ENCODE data around the gene IGF1R.
"Not testable (repeated sequence)": the region's sequence is repeated elsewhere in the genome, so short reads cannot be mapped to it uniquely, and the experiment has no call there.

Gene IGF1R

DNA sequence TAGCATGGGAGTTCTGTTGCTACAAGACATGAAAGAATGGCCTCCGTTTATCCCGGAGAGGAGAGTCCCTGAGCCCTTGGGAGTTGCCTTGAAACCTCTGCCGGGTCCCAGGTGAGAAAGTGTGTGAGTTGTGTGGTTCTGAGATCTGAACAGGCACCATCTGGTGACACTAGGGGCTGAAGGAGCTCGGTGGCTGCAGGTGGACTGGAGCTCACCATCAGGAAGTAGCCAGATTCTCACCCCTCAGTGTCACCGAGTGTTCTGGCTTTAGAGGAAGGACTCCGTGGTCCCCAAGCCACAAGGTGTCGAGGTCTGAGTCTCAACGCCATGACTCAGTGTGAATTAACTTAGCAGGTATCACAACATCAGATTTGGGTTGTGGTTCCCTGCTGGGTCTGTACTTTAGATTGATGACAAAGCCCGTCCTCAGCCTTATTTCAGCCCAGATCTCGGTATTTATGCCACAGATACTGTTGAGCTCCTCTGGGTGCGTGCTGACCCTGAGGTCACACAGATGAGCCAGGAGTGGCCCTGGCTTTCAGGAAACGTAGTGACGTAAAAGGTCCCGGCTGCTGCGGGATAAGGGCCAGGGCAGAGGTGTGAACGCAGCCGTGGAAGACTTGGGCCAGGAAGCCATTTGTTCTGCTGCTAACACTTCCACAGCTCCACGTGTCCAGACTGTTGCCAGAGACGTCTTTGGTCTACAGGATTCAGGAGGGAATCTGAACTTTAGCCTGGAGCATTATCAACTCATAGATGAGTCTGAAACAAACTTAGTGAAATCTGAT is 304.9 kb downstream of the IGF1R start:
- DNase-seq: no peak

DNA sequence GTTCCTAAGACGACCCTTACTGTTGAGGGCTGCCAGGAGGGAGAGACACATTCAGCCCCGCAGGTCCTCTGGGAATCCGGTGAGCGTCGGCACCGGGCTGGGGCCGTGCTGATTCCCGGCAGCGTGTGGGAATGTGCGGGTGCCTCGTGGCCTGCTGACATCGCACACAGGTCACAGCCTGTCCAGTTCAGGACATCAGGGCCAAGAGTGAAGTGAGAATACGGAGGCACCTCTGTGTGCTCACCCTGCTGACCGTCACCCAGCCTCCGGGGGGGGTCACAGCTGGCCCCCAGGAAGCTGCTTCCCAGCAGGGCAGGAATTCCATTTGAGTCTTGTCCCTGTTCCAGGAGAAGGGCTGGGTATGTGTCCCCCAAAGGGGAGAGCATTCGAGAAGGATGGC is 305.6 kb downstream of the IGF1R start:
- no peak for DNase-seq

DNA sequence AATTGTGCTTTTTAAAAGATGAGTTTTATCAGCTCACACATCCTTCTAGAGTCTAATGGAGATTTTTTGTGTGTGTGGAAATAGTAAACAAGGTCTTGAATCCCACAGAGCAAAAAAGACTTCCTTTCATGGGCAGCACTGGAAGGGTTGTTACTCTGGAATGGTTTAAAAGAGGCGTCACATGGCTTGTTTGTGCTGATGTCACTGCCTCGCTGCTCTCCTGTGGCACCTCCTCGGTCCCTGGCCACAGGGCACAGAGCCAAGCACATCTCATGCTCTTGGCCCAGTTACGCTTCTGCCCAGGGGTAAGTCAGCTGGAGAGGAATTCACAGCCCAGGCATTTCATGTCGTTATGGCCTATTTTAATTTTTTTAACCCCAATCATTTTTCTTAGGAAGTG is 306.1 kb downstream of the IGF1R start:
- no peak for DNase-seq

DNA sequence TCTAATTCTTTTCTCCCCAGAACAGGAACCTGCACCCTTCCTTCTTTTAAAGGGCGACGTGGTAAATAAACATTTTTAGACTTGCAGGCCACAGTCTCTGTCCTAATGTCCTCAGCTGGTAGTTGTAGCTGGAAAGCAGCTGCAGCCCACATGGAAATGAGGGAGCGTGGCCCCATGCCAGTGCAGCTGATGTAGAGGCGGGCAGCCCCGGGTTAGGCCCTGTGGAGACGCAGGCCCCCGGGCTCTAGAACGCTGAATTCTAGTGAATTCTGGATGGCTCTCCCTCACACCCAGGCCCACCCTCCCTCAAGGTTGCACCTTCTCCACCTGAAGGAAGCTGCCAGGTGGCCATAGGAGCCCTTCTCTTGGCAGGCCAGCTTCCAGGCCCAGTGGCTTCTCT is 307.0 kb downstream of the IGF1R start:
- no peak for DNase-seq

DNA sequence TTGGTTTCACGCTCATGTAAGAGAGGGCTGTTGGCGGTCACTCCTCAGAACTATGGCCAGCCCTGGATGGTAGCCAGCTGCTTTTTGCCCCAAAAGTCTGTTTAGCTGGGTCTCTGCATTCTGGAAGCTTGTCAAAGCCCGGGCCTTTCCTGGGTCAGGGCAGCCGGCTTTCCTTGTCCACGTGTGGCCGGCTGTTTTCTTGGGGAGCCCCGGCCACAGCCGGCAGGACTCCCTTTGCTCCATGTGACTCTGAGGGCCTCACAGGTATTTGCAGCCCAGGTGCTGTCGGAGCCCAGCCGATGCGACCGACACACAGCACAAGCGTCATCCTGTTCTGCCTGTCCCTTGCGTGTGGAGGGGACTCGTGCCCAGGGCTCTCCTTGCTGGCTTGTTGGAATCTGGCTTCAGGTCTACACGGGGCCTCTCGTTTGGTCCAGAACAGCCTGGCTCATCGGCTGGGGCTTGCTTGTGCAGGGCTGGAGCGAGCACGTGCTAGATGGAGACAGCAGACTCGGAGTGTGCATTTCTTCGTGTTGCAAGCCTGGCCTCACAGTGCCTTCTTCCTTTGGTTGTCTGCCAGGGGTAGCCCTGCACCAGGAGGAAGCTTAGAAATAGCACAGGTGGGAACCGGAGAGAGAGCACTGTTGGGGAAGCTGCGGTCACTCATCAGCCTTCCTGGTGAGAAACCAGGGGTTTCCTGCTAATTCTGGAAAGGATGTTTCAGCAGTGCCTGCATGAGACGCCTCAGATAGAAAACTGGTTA is 307.8 kb downstream of the IGF1R start:
- no peak for DNase-seq

DNA sequence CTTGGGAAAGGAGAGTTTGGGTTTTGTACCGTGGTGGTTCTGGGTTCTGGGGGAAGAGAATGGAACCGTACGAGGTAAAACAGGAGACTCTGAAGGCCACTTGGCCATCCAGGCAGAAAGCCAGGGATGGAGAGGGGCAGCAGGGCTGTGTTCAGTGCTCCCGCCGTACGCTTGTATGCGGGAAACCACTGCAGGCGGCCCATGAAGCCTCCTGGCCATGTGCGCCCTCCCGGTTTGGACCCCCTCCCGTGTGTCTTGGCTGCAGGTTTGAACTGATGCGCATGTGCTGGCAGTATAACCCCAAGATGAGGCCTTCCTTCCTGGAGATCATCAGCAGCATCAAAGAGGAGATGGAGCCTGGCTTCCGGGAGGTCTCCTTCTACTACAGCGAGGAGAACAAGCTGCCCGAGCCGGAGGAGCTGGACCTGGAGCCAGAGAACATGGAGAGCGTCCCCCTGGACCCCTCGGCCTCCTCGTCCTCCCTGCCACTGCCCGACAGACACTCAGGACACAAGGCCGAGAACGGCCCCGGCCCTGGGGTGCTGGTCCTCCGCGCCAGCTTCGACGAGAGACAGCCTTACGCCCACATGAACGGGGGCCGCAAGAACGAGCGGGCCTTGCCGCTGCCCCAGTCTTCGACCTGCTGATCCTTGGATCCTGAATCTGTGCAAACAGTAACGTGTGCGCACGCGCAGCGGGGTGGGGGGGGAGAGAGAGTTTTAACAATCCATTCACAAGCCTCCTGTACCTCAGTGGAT is 308.6 kb downstream of the IGF1R start:
- no peak for DNase-seq

- no peak for DNase-seq
These were observed 309.3 kb downstream of the IGF1R start for GRCh38 chr15:98957655-98958054.

DNA sequence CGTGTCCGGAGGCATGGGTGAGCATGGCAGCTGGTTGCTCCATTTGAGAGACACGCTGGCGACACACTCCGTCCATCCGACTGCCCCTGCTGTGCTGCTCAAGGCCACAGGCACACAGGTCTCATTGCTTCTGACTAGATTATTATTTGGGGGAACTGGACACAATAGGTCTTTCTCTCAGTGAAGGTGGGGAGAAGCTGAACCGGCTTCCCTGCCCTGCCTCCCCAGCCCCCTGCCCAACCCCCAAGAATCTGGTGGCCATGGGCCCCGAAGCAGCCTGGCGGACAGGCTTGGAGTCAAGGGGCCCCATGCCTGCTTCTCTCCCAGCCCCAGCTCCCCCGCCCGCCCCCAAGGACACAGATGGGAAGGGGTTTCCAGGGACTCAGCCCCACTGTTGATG is 309.7 kb downstream of the IGF1R start:
- DNase-seq: no peak

- DNase-seq: no peak
These were observed 310.7 kb downstream of the IGF1R start for GRCh38 chr15:98958918-98959639.

- no peak for DNase-seq
These were observed 311.3 kb downstream of the IGF1R start for GRCh38 chr15:98959640-98960007.

DNA sequence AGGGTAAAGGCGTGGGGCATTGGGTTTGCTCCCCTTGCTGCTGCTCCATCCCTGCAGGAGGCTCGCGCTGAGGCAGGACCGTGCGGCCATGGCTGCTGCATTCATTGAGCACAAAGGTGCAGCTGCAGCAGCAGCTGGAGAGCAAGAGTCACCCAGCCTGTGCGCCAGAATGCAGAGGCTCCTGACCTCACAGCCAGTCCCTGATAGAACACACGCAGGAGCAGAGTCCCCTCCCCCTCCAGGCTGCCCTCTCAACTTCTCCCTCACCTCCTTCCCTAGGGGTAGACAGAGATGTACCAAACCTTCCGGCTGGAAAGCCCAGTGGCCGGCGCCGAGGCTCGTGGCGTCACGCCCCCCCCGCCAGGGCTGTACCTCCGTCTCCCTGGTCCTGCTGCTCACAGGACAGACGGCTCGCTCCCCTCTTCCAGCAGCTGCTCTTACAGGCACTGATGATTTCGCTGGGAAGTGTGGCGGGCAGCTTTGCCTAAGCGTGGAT is 312.3 kb downstream of the IGF1R start:
- DNase-seq: no peak

DNA sequence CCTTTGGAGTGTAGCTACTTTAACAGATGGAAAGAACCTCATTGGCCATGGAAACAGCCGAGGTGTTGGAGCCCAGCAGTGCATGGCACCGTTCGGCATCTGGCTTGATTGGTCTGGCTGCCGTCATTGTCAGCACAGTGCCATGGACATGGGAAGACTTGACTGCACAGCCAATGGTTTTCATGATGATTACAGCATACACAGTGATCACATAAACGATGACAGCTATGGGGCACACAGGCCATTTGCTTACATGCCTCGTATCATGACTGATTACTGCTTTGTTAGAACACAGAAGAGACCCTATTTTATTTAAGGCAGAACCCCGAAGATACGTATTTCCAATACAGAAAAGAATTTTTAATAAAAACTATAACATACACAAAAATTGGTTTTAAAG is 315.1 kb downstream of the IGF1R start:
- DNase-seq: no peak

DNA sequence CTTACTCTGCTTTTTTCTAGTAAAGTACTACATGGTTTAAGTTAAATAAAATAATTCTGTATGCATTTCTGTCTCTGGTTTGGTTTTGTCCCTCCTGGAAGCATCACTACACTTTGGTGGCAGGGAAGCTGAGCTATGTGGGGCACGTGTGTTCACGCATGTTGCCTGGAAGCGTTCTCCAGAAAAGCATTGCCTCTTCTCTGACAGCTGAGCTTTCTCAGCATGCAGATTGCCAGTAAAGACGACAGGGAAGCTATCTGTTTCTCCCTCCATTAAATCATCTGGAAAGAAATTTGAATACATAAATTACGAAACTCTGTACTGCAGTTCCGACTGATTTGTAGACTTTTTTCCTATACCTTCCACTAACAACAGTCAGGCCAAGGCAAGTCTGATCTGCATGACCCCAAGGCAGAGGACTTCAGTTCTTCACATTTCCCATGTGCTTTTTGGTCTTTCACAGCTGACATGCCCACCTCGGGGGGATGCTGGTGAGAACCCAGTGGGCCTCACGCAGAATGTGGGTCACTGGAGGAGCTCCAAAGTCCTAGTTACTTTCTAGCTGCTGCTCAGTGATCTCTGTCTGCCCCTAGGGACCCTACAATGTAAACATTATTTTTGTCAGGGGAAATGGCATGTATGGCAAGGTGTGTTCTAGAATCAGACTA is 316.3 kb downstream of the IGF1R start:
- DNase-seq: no peak

DNA sequence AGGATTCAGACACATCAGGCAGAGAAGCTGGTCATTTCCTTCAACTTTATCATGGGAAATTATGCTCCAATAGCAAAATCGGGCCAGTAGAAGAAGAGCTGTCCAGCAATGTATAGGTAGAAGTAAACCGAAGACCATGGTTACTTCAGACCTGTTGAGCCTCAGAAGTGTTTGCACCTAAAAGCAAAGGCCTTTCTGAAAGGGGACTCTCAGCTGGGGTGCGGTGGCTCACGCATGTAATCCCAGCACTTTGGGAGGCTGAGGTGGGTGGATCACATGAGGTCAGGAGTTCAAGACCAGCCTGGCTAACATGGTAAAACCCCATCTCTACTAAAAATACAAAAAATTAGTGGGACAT is 316.8 kb downstream of the IGF1R start:
- not testable (repeated sequence) for DNase-seq

- DNase-seq: no peak
These were observed 317.3 kb downstream of the IGF1R start for GRCh38 chr15:98965597-98965996.

DNA sequence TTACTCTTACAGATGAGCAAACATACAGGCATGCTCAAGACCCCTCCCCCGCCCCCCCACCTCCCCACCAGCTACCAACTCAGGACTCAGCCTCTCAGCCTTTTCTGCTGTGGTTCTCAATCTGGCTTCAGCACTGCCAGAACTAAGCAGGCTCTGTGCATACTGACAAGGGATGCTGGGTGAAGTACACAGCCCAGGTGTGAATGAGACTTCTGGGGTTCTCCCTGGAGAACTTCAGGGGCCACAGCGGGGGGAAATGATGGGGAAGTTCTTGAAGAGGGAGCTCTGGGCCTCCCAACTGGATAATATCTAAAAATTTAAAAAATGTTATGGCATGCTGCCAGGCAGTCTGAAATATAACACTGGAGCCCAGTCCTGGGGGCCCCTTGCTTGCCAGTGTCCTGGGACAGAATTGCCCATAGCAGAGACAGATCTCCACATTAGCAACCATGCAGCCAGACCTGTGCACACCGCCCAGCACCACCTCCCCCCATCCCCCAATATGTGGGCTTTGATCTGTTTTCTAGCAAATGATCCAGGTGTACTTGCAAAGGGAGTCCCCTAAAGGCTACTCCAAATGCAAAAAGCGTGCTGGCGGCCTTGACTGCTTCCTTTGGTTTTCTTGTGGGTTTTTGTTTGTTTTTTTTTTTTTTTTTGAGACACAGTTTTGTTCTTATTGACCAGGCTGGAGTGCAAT is 317.9 kb downstream of the IGF1R start:
- no peak for DNase-seq

GRCh38 chr15:98967096-98967495 is 318.8 kb downstream of the IGF1R start:
- DNase-seq: no peak

GRCh38 chr15:98967916-98968315 is 319.6 kb downstream of the IGF1R start:
- no peak for DNase-seq

GRCh38 chr15:98968576-98968975 is 320.2 kb downstream of the IGF1R start:
- no peak for DNase-seq

DNA sequence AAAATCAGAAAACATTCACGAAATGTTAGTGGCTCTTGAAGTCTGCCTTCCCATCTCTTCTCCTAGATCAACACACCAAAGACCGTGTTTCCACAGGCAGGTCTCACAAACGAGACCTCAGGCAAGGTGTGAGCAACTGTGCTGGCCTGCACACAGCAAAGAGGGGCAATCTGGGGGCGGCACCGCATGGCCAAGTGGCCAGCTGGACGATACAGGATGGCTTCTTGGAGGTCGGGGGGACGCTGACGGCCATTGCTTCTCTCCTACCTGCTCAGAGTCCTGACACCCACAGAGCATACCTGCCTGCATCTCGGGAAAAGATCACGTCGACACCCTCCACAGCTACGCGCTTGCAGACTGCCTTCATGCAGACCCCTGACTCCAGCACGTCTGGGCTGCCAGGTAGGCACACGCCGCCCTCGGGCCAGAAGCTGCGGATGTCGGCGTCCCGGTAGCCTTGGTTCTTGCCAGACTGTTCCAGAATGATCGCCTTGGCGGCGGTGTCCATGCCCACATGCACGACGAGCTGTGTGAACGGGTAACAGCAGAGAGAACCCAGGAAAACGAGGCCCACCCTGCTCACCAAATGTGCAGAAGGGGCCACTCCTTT is 320.9 kb downstream of the IGF1R start:
- DNase-seq: no peak

- DNase-seq: no peak
These were observed 322.5 kb downstream of the IGF1R start for GRCh38 chr15:98970799-98971198.
